ENCODE results near the gene GPR135. TPM values are rescaled to one million over a fixed set of nuclear protein-coding genes. Genes with fewer than 3 reads are reported as not detected.

The GPR135 gene, protein sequence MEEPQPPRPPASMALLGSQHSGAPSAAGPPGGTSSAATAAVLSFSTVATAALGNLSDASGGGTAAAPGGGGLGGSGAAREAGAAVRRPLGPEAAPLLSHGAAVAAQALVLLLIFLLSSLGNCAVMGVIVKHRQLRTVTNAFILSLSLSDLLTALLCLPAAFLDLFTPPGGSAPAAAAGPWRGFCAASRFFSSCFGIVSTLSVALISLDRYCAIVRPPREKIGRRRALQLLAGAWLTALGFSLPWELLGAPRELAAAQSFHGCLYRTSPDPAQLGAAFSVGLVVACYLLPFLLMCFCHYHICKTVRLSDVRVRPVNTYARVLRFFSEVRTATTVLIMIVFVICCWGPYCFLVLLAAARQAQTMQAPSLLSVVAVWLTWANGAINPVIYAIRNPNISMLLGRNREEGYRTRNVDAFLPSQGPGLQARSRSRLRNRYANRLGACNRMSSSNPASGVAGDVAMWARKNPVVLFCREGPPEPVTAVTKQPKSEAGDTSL
- 1 to 10 TPM; 1.6 to 3.8 (median 1.6) TPM for total RNA-seq

DNA sequence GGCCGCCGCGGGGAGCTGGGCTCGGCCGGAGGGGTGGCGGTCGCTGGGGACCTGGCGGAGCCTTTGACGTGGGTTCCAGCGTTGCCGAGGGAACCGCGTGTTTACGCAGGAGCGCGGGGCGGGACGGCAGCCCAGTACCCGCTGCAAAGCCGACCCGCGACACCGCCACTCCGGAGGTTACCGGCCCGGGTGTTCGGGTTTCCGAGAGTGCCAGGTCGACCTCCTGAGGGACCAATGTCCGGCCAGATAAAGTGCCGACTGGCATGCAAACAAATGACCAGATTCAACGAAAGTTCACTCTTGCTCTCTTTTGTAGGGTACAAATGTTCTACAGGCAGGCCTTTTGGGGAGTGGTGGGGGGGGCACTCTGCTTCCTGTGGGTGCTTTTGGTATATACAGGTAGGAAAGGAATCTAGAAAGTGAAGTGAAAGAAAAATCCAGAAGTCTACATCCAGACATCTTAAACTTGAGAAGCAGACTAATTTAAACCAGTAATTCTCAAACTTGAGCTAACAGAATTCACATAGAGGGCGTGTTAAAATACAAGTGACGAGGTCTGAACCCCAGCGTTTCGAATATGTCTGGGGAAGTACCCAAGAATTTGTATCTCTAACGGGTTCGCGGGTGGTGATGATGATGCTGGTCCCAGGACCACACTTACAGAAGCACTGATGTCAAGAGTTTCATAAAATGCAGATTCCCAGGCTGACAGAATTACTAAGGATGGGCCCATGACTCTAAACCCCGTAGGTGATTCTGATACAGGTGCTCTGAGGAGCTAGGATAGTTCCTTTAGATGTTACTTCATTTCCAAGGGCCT lies at the start of gene GPR135:
TSS of gene GPR135 (minus strand) at position 65 of the 820 bp plus-strand sequence. CDS start 154 bp downstream, outside the sequence.
- intact Hi-C loops (cut with DNase I; ENCODE audit: low total_unique reads) (loop anchor here (2.0 kb wide), 1 partner anchor 17 kb away; no protein-coding TSS in a partner anchor), in situ Hi-C loops (cut with MboI; ENCODE audit: low sequenced_read_pairs in 4 of 4) (no loop called here)
- Histone ChIP-seq H3K27ac (peak within 1 kb of the TSS; percentile 36 to 57 (median 55)), H3K4me1 (peaks cover 5 to 6% of the 10 kb centered on the region in 2 donors), H3K36me3 (no peaks in the 10 kb centered on the region), H3K27me3 (no peaks in the 10 kb centered on the region), H3K4me3 (peak within 1 kb of the TSS; percentile 53 to 81 (median 72)), H3K9me3 (no peaks in the 10 kb centered on the region)
- DNase-seq (no peak), ATAC-seq (peak; percentile 23 to 28)
- TF ChIP-seq, protein P1, sequence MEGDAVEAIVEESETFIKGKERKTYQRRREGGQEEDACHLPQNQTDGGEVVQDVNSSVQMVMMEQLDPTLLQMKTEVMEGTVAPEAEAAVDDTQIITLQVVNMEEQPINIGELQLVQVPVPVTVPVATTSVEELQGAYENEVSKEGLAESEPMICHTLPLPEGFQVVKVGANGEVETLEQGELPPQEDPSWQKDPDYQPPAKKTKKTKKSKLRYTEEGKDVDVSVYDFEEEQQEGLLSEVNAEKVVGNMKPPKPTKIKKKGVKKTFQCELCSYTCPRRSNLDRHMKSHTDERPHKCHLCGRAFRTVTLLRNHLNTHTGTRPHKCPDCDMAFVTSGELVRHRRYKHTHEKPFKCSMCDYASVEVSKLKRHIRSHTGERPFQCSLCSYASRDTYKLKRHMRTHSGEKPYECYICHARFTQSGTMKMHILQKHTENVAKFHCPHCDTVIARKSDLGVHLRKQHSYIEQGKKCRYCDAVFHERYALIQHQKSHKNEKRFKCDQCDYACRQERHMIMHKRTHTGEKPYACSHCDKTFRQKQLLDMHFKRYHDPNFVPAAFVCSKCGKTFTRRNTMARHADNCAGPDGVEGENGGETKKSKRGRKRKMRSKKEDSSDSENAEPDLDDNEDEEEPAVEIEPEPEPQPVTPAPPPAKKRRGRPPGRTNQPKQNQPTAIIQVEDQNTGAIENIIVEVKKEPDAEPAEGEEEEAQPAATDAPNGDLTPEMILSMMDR (IDR thresholded peaks at IDR 0.05 in 4 of 5, conservative IDR thresholded peaks at IDR 0.05 in 1 of 5) = no peak
- no peak for TF ChIP-seq POLR2A (IDR thresholded peaks at IDR 0.05)

DNA sequence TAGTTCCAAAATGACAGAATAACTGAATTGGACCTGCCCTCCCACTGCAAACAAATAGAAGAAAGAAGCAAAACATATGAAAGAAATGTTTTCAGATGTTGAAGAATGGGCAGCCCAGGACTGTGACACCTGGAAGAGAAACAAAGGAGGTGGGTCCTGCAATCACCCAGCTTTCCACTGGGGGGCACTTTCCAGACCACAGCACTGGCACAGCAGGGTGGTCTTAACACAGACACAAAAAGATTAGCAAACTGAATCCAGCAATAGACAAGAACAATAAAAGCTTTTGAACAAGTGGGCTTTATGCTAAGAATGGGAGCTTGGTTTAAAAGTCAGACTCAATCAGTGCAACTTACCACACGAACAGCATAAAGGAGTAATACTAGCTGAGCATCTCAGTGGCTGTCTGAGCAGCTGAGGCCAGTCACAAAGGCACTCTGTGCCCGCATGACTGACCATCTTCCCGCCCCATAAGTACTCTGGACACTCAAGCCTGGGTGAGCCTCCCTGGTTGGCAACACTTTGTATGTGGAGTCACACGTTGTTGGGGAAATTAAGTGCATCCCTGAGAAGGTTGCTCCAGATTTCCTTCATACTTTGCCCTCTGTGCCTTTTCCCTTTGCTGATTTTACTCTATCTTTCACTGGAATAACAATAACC lies 46.9 kb upstream of the GPR135 start:
- no peaks in the 10 kb centered on the region for H3K4me1 ChIP-seq
- no peak overlapping the region for H3K27ac ChIP-seq
- in situ Hi-C loops (cut with MboI; ENCODE audit: low sequenced_read_pairs in 4 of 4) = no loop called here
- H3K9me3 ChIP-seq = no peaks in the 10 kb centered on the region
- no peaks in the 10 kb centered on the region for H3K36me3 ChIP-seq
- H3K4me3 ChIP-seq = no peak overlapping the region
- TF ChIP-seq POLR2A (IDR thresholded peaks at IDR 0.05) = no peak
- TF ChIP-seq, protein P1 (IDR thresholded peaks at IDR 0.05 in 4 of 5, conservative IDR thresholded peaks at IDR 0.05 in 1 of 5) = peak in 1 of 5 experiments; percentile 25
- no peak for DNase-seq
- ATAC-seq = no peak
- intact Hi-C loops (cut with DNase I; ENCODE audit: low total_unique reads) = no loop called here
- no peaks in the 10 kb centered on the region for H3K27me3 ChIP-seq

DNA sequence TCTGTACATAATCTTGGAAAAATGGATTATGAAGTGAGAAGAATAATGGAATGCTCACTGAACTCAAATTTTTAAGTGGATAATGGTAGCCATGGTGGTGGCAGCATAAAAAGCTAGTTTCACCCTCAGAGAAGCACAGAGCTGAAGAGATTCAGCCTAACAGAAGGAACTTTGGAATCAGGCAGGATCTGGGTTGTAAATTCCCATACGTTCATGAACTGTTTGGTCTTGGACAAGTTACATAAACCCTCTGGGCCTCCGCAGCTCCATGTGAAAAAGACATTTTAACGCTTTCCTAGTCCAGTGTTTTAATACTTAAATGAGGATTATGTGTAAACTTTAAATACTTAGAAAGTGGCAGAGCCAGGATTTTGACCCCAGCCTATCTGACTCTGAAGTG lies 45.8 kb upstream of the GPR135 start:
- DNase-seq (no peak), ATAC-seq (no peak)
- no peak overlapping the region for H3K4me3 ChIP-seq
- H3K4me1 ChIP-seq = no peaks in the 10 kb centered on the region
- H3K27me3 ChIP-seq = no peaks in the 10 kb centered on the region
- no peaks in the 10 kb centered on the region for H3K9me3 ChIP-seq
- intact Hi-C loops (cut with DNase I; ENCODE audit: low total_unique reads) (no loop called here), in situ Hi-C loops (cut with MboI; ENCODE audit: low sequenced_read_pairs in 4 of 4) (no loop called here)
- H3K36me3 ChIP-seq = no peaks in the 10 kb centered on the region
- H3K27ac ChIP-seq = no peak overlapping the region
- TF ChIP-seq POLR2A (IDR thresholded peaks at IDR 0.05) = no peak
- TF ChIP-seq, protein P1 (IDR thresholded peaks at IDR 0.05 in 4 of 5, conservative IDR thresholded peaks at IDR 0.05 in 1 of 5) = no peak

DNA sequence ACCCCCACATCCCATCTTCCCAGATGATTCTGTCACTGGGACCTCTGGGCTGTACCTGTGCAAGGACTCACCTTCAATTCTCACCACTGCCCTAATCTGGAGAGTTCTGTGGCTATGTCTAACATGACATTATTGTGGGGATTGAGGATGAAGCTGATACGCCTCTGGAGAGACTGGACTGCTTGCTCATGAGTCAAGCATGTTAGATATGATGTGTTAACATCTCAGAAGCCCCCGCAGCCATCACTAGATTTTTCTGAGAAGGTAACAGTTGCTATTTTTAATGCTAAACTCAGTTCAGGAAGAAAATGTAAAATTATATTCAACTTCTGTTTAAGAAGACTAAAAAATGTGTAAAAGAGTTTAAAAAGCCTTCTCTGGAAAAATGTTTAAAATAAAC lies 44.8 kb upstream of the GPR135 start:
- no peaks in the 10 kb centered on the region for H3K9me3 ChIP-seq
- H3K27ac ChIP-seq = no peak overlapping the region
- no peaks in the 10 kb centered on the region for H3K27me3 ChIP-seq
- H3K36me3 ChIP-seq = peaks cover 0 to under 1% of the 10 kb centered on the region in 2 donors
- no peak for TF ChIP-seq POLR2A (IDR thresholded peaks at IDR 0.05)
- TF ChIP-seq, protein P1 (IDR thresholded peaks at IDR 0.05 in 4 of 5, conservative IDR thresholded peaks at IDR 0.05 in 1 of 5) = no peak
- no peaks in the 10 kb centered on the region for H3K4me1 ChIP-seq
- intact Hi-C loops (cut with DNase I; ENCODE audit: low total_unique reads) (no loop called here), in situ Hi-C loops (cut with MboI; ENCODE audit: low sequenced_read_pairs in 4 of 4) (no loop called here)
- H3K4me3 ChIP-seq = no peak overlapping the region
- no peak for DNase-seq
- no peak for ATAC-seq

Measured in gastrocnemius medialis (tissue), 4 donors.